Measurements from ENCODE around the gene SOCS2.

The SOCS2 gene

GRCh38 chr12:93533310-93533709 lies 39.2 kb upstream of the SOCS2 start:
- TF ChIP-seq REST (IDR thresholded peaks at IDR 0.05; ENCODE audit: insufficient read depth in 1 of 2, low read depth in 2 of 2, low read length in 2 of 2) (no peak), FOXP2 (optimal IDR thresholded peaks at IDR 0.05; ENCODE audit: borderline replicate concordance, extremely low read depth, extremely low read length, insufficient read depth) (no peak), SIN3A (IDR thresholded peaks at IDR 0.05; ENCODE audit: borderline replicate concordance, insufficient read depth, low read length) (no peak), TAF1 (IDR thresholded peaks at IDR 0.05; ENCODE audit: borderline replicate concordance, insufficient read depth, low read length) (no peak), POLR2AphosphoS5 (IDR thresholded peaks at IDR 0.05; ENCODE audit: low read depth, low read length) (no peak)

GRCh38 chr12:93536111-93536765 lies 36.2 kb upstream of the SOCS2 start:
- TF ChIP-seq POLR2AphosphoS5 (IDR thresholded peaks at IDR 0.05; ENCODE audit: low read depth, low read length) = no peak
- TF ChIP-seq SIN3A (IDR thresholded peaks at IDR 0.05; ENCODE audit: borderline replicate concordance, insufficient read depth, low read length) = no peak
- TF ChIP-seq TAF1 (IDR thresholded peaks at IDR 0.05; ENCODE audit: borderline replicate concordance, insufficient read depth, low read length) = no peak
- TF ChIP-seq FOXP2 (optimal IDR thresholded peaks at IDR 0.05; ENCODE audit: borderline replicate concordance, extremely low read depth, extremely low read length, insufficient read depth) = no peak
- no peak for TF ChIP-seq REST (IDR thresholded peaks at IDR 0.05; ENCODE audit: insufficient read depth in 1 of 2, low read depth in 2 of 2, low read length in 2 of 2)

GRCh38 chr12:93536766-93537488 lies 35.5 kb upstream of the SOCS2 start:
- TF ChIP-seq POLR2AphosphoS5 (IDR thresholded peaks at IDR 0.05; ENCODE audit: low read depth, low read length) (no peak), FOXP2 (optimal IDR thresholded peaks at IDR 0.05; ENCODE audit: borderline replicate concordance, extremely low read depth, extremely low read length, insufficient read depth) (no peak), REST (IDR thresholded peaks at IDR 0.05; ENCODE audit: insufficient read depth in 1 of 2, low read depth in 2 of 2, low read length in 2 of 2) (no peak), SIN3A (IDR thresholded peaks at IDR 0.05; ENCODE audit: borderline replicate concordance, insufficient read depth, low read length) (no peak), TAF1 (IDR thresholded peaks at IDR 0.05; ENCODE audit: borderline replicate concordance, insufficient read depth, low read length) (no peak)

DNA sequence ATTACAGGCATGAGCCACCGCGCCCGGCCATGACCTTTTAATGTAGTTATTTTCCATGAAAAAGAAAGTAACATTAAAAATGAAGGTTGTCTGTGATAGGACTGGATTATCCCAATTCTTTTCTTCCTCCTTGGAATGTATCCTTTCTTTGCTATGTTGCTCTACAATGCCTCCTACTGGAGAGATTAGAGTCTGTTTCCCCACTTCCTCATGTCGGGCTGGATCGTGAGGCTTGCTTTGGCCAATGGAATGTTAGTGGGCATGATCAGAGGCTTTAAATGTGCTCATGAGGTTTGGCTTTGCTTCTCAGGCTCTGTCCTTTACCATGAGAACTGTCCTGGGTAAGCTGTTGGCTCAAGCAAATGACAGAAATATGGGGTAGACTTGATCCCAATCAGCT lies 34.7 kb upstream of the SOCS2 start:
- TF ChIP-seq POLR2AphosphoS5 (IDR thresholded peaks at IDR 0.05; ENCODE audit: low read depth, low read length) (no peak), SIN3A (IDR thresholded peaks at IDR 0.05; ENCODE audit: borderline replicate concordance, insufficient read depth, low read length) (no peak), TAF1 (IDR thresholded peaks at IDR 0.05; ENCODE audit: borderline replicate concordance, insufficient read depth, low read length) (no peak), REST (IDR thresholded peaks at IDR 0.05; ENCODE audit: insufficient read depth in 1 of 2, low read depth in 2 of 2, low read length in 2 of 2) (no peak), FOXP2 (optimal IDR thresholded peaks at IDR 0.05; ENCODE audit: borderline replicate concordance, extremely low read depth, extremely low read length, insufficient read depth) (no peak)

Measured in PFSK-1 (cell line).